Ascending aorta (tissue), 2 donors: ENCODE measurements around the gene LRSAM1. TPM values are rescaled to one million over a fixed set of nuclear protein-coding genes. Genes with fewer than 3 reads are reported as not detected.

Experiments
- DNase-seq, 2 donors: peaks; one replicate each; pipeline ENCODE4 v3.0.0-alpha.2; 2019; ENCODE audit warnings: low spot score in 2 of 2
- H3K27ac ChIP-seq, 2 donors: fragments of 200-600 bp; sonication (generic); one replicate each; pipeline ENCODE4 v1.5.1; 2016 to 2017; ENCODE audit warnings: mild to moderate bottlenecking in 1 of 2
- H3K27me3 ChIP-seq: fragments of 200-600 bp; sonication (generic); one replicate; pipeline ENCODE4 v1.5.1; 2017
- H3K36me3 ChIP-seq, 2 donors: fragments of 200-600 bp; sonication (generic); one replicate each; pipeline ENCODE4 v1.5.1; 2016
- H3K4me1 ChIP-seq, 2 donors: fragments of 200-600 bp; sonication (generic); one replicate each; pipeline ENCODE4 v1.5.1; 2016 to 2017; ENCODE audit warnings: mild to moderate bottlenecking in 1 of 2
- H3K4me3 ChIP-seq, 2 donors: fragments of 200-600 bp; sonication (generic); one replicate each; pipeline ENCODE4 v1.5.1; 2016 to 2017; ENCODE audit warnings: mild to moderate bottlenecking in 1 of 2
- H3K9me3 ChIP-seq, 2 donors: fragments of 200-600 bp; sonication (generic); one replicate each; pipeline ENCODE4 v1.5.1; 2016
- CTCF ChIP-seq, 3 experiments: fragments of 200-600 bp in 2 of 3; fragments of 450-650 bp in 1 of 3; sonication (generic) in 2 of 3; IDR thresholded peaks; one replicate each; pipeline ENCODE4 v1.5.1; 2016 to 2019; ENCODE audit warnings: antibody characterized with exemption in 3 of 3, mild to moderate bottlenecking in 1 of 3, moderate library complexity in 1 of 3
- intact Hi-C: fragments of 100-400 bp; cut with DNase I; formaldehyde crosslinking; loops from one replicate; pipeline ENCODE4 v1.15.1; 2023
- total RNA-seq: library from RNA; depleted of rRNA; stranded (reverse); fragments of >200 nt; gene quantifications from one replicate; pipeline ENCODE4 v1.1.0, GENCODE V29; 2016

The LRSAM1 gene
- total RNA-seq, 1 donor from 2014 or later, result 22.8 TPM

- intact Hi-C loops, result no loop called here
- Histone ChIP-seq H3K36me3 (peaks cover 50 to 67% of the 10 kb centered on the region in 2 donors), H3K27me3 (no peaks in the 10 kb centered on the region), H3K4me1 (peaks cover 9 to 20% of the 10 kb centered on the region in 2 donors), H3K4me3 (no peak overlapping the region), H3K27ac (no peak overlapping the region), H3K9me3 (no peaks in the 10 kb centered on the region)
- DNase-seq, result no peak
- no peak for TF ChIP-seq CTCF (IDR thresholded peaks at IDR 0.05)
Observed at GRCh38 chr9:127448112-127448805, 3.1 kb upstream of the LRSAM1 start.

DNA sequence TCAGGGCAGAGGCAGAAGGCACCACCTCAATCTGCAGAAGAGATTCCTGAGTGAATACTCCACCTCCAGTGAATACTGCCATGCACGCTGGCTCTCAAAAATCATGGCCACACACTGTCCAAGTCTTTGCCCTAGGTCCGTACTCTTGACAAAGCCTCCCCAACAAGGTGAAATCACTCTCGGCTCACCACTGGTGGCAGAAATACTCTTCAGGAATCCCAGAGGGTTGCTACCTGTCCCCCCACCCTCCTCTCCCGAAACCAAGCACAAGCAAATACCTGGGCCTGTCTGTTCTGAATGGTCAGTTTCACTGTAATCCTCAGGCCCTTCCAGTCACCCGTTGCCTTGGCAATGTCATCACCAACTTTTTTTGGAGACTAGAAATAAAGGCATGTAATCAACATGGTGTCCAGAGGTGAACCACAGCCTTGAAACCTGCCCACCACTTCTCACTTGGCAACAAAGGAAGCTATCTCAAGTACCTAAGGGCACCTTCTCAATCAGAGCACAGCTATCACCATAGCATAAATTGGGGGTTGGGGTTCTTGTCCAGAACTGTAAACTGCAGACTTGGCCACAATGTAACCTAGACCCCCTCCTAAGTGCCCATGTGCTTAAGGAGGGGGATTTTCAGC is 1.9 kb upstream of the LRSAM1 start:
- H3K4me3 ChIP-seq, result peak overlapping the region; percentile 75 to 82
- H3K9me3 ChIP-seq, result no peaks in the 10 kb centered on the region
- peak overlapping the region in 1 of 2 donors; percentile 94 for H3K27ac ChIP-seq
- intact Hi-C loops, result no loop called here
- peaks cover 42 to 62% of the 10 kb centered on the region in 2 donors for H3K36me3 ChIP-seq
- no peaks in the 10 kb centered on the region for H3K27me3 ChIP-seq
- no peak for TF ChIP-seq CTCF (IDR thresholded peaks at IDR 0.05)
- no peak for DNase-seq
- H3K4me1 ChIP-seq, result peaks cover 9 to 20% of the 10 kb centered on the region in 2 donors

GRCh38 chr9:127450243-127450760 is 1.0 kb upstream of the LRSAM1 start:
- peaks cover 9 to 20% of the 10 kb centered on the region in 2 donors for H3K4me1 ChIP-seq
- H3K4me3 ChIP-seq, result peak overlapping the region; percentile 75 to 82
- intact Hi-C loops, result no loop called here
- no peaks in the 10 kb centered on the region for H3K27me3 ChIP-seq
- TF ChIP-seq CTCF (IDR thresholded peaks at IDR 0.05), result no peak
- H3K27ac ChIP-seq, result peak overlapping the region; percentile 91 to 94
- no peak for DNase-seq
- H3K36me3 ChIP-seq, result peaks cover 36 to 60% of the 10 kb centered on the region in 2 donors
- H3K9me3 ChIP-seq, result no peaks in the 10 kb centered on the region

- Histone ChIP-seq H3K27ac (peak overlapping the region; percentile 91 to 94), H3K36me3 (peaks cover 28 to 56% of the 10 kb centered on the region in 2 donors), H3K4me3 (peak overlapping the region; percentile 75 to 82), H3K4me1 (peaks cover 9 to 20% of the 10 kb centered on the region in 2 donors), H3K9me3 (no peaks in the 10 kb centered on the region), H3K27me3 (no peaks in the 10 kb centered on the region)
- no peak for DNase-seq
- intact Hi-C loops, result loop anchor here (1.0 kb wide), 2 partner anchors 27 to 55 kb away; partner anchors contain the start of gene ZNF79
- no peak for TF ChIP-seq CTCF (IDR thresholded peaks at IDR 0.05)
Observed at GRCh38 chr9:127451608-127451857, 223 bp downstream of the LRSAM1 start.

- Histone ChIP-seq H3K36me3 (peaks cover 27 to 56% of the 10 kb centered on the region in 2 donors), H3K27me3 (no peaks in the 10 kb centered on the region), H3K4me1 (peaks cover 9 to 20% of the 10 kb centered on the region in 2 donors), H3K4me3 (peak overlapping the region; percentile 75 to 82), H3K9me3 (no peaks in the 10 kb centered on the region), H3K27ac (peak overlapping the region; percentile 91 to 94)
- intact Hi-C loops, result loop anchor here (1.0 kb wide), 2 partner anchors 28 to 56 kb away; partner anchors contain the start of gene ZNF79
- DNase-seq, result peak in 1 of 2 donors; percentile 70
- TF ChIP-seq CTCF (IDR thresholded peaks at IDR 0.05), result no peak
Observed at GRCh38 chr9:127451858-127452656, 747 bp downstream of the LRSAM1 start.
